GM12878 (cell line): ENCODE measurements around the gene FAM170B. TPM values are rescaled to one million over a fixed set of nuclear protein-coding genes. Genes with fewer than 3 reads are reported as not detected.

Experiments used
- ATAC-seq: fragments of 200-7000 bp; cut with Tn5 transposase; 3 replicates; pipeline ENCODE4 v1.9.1; 2020; ENCODE audit warnings: mild to moderate bottlenecking, moderate library complexity
- BruUV-seq: library from RNA; stranded (reverse); fragments of 400-500 nt; replicated peaks from 2 replicates; lab custom pipeline; 2021; lab: Mats Ljungman, UMichigan
- CTCF ChIA-PET: fragments of 300-600 bp; sonication (Branson Sonifier 250); formaldehyde crosslinking; extraction: SDS; loops from one replicate; lab custom pipeline; 2021; ENCODE audit warnings: inconsistent platforms; lab: Yijun Ruan, JAX
- POLR2A ChIA-PET: fragments of 350-600 bp; formaldehyde crosslinking; extraction: SDS; loops from one replicate; lab custom pipeline; 2021; ENCODE audit warnings: inconsistent platforms; lab: Charles Lee
- RAD21 ChIA-PET: fragments of 300-600 bp; sonication (Branson Sonifier 250); formaldehyde crosslinking; loops from one replicate; lab custom pipeline; 2023; ENCODE audit warnings: antibody characterized with exemption; ENCODE audit not compliant: unreplicated experiment; lab: Charles Lee
- SMC1A ChIA-PET: fragments of 300-600 bp; sonication (Branson Sonifier 250); formaldehyde crosslinking; loops from one replicate; lab custom pipeline; 2023; ENCODE audit not compliant: unreplicated experiment, uncharacterized antibody; lab: Charles Lee
- DNase-seq: peaks from one replicate; pipeline ENCODE4 v3.0.0-alpha.2; 2011; ENCODE audit warnings: low read depth, low spot score
- FAIRE-seq: peaks from 3 replicates; lab custom pipeline; 2011; peaks lifted over from hg19 to GRCh38; lab: Jason Lieb, UNC
- H2AFZ ChIP-seq: 2 replicates; pipeline ENCODE4 v1.6.0; 2011; ENCODE audit warnings: low read depth, low read length, control low read depth; ENCODE audit not compliant: control insufficient read depth
- H3K27ac ChIP-seq: 2 replicates; pipeline ENCODE4 v1.5.1; 2011; ENCODE audit warnings: control low read depth; ENCODE audit not compliant: control insufficient read depth, insufficient read depth
- H3K27me3 ChIP-seq, 2 experiments: replicated peaks in 1 of 2; 2 replicates each; pipeline versions ENCODE4 v1.6.0 to v1.6.1; 2011; ENCODE audit warnings: low read length in 1 of 2; ENCODE audit not compliant: control insufficient read depth in 2 of 2, insufficient read depth in 2 of 2
- H3K36me3 ChIP-seq, 2 experiments: 2 replicates each; pipeline ENCODE4 v1.5.1; 2011; ENCODE audit warnings: low read length in 1 of 2; ENCODE audit not compliant: control insufficient read depth in 2 of 2, insufficient read depth in 2 of 2
- H3K4me1 ChIP-seq: 2 replicates; pipeline ENCODE4 v1.6.1; 2011; ENCODE audit warnings: mild to moderate bottlenecking, low read length, moderate library complexity, mixed read lengths; ENCODE audit not compliant: control insufficient read depth, insufficient read depth
- H3K4me2 ChIP-seq: 2 replicates; pipeline ENCODE4 v1.6.0; 2011; ENCODE audit warnings: control low read depth; ENCODE audit not compliant: control insufficient read depth, insufficient read depth
- H3K4me3 ChIP-seq: fragments of 200-600 bp; sonication (generic); 2 replicates; pipeline ENCODE4 v1.5.1; 2016
- H3K79me2 ChIP-seq: 2 replicates; pipeline ENCODE4 v1.6.0; 2011; ENCODE audit warnings: low read length; ENCODE audit not compliant: control insufficient read depth, insufficient read depth
- H3K9ac ChIP-seq: 2 replicates; pipeline ENCODE4 v1.8.0; 2011; ENCODE audit warnings: low read length, control low read depth, mixed read lengths; ENCODE audit not compliant: control insufficient read depth, insufficient read depth
- H3K9me3 ChIP-seq: replicated peaks from 3 replicates; pipeline ENCODE4 v1.5.1; 2011; ENCODE audit warnings: mild to moderate bottlenecking, low read length; ENCODE audit not compliant: control insufficient read depth, insufficient read depth
- H4K20me1 ChIP-seq: 2 replicates; pipeline ENCODE4 v1.6.0; 2011; ENCODE audit not compliant: control insufficient read depth, insufficient read depth
- ASH2L ChIP-seq: fragments of 300-600, 200-600 bp; sonication (generic); IDR thresholded peaks from 2 replicates; pipeline ENCODE4 v1.6.1; 2017; ENCODE audit warnings: low read depth, mild to moderate bottlenecking, borderline replicate concordance
- BCL3 ChIP-seq: IDR thresholded peaks from 2 replicates; pipeline ENCODE4 v1.6.1; 2011; ENCODE audit warnings: borderline replicate concordance, low read depth, mild to moderate bottlenecking, moderate library complexity, low read length; ENCODE audit not compliant: insufficient read depth, poor library complexity, severe bottlenecking
- CBX3 ChIP-seq: fragments of 200-600 bp; sonication (generic); IDR thresholded peaks from 2 replicates; pipeline ENCODE4 v1.6.1; 2016; ENCODE audit warnings: low read depth, borderline replicate concordance
- HDAC2 ChIP-seq: fragments of 200-600 bp; sonication (generic); IDR thresholded peaks from 2 replicates; pipeline ENCODE4 v1.6.1; 2017
- HDAC6 ChIP-seq: fragments of 200-600 bp; sonication (generic); IDR thresholded peaks from one replicate; pipeline ENCODE4 v1.8.0; 2017; ENCODE audit warnings: antibody characterized with exemption; ENCODE audit not compliant: unreplicated experiment
- KDM1A ChIP-seq: fragments of 200-600 bp; sonication (generic); IDR thresholded peaks from 2 replicates; pipeline ENCODE4 v1.6.1; 2016; ENCODE audit warnings: borderline replicate concordance
- MTA2 ChIP-seq: fragments of 450-650 bp; IDR thresholded peaks from 2 replicates; pipeline ENCODE4 v1.6.1; 2016; ENCODE audit warnings: low read depth, mild to moderate bottlenecking, moderate library complexity
- NKRF ChIP-seq: fragments of 450-650 bp; conservative IDR thresholded peaks from 2 replicates; pipeline ENCODE4 v1.6.1; 2017; ENCODE audit warnings: mild to moderate bottlenecking, moderate library complexity
- NRF1 ChIP-seq: conservative IDR thresholded peaks from 2 replicates; pipeline ENCODE4 v1.6.1; 2011; ENCODE audit warnings: mild to moderate bottlenecking, low read depth, low read length, improper control_type of control experiment
- RCOR1 ChIP-seq: conservative IDR thresholded peaks from 2 replicates; pipeline ENCODE4 v1.6.1; 2012; ENCODE audit warnings: low read depth, low read length, improper control_type of control experiment
- SMARCA5 ChIP-seq: fragments of 450-650 bp; IDR thresholded peaks from 2 replicates; pipeline ENCODE4 v1.6.1; 2017; ENCODE audit warnings: mild to moderate bottlenecking
- SP1 ChIP-seq: IDR thresholded peaks from one replicate; pipeline ENCODE4 v1.6.1; 2011; ENCODE audit warnings: low read depth, low read length
- STAT1 ChIP-seq: fragments of 450-650 bp; conservative IDR thresholded peaks from 2 replicates; pipeline ENCODE4 v1.6.1; 2014; ENCODE audit warnings: antibody characterized with exemption, mild to moderate bottlenecking
- TARDBP ChIP-seq: IDR thresholded peaks from 2 replicates; pipeline ENCODE4 v1.6.1; 2016; ENCODE audit warnings: borderline replicate concordance
- TCF3 ChIP-seq: IDR thresholded peaks from 2 replicates; pipeline ENCODE4 v1.6.1; 2012; ENCODE audit warnings: low read depth, mild to moderate bottlenecking, low read length, borderline replicate concordance; ENCODE audit not compliant: insufficient read depth
- ZNF274 ChIP-seq: IDR thresholded peaks from one replicate; pipeline ENCODE4 v1.8.0; 2011; ENCODE audit not compliant: insufficient read length, insufficient read depth
- ZNF622 ChIP-seq: fragments of 450-650 bp; IDR thresholded peaks from 2 replicates; pipeline ENCODE4 v1.6.1; 2017; ENCODE audit warnings: mild to moderate bottlenecking, inconsistent platforms
- ZZZ3 ChIP-seq: IDR thresholded peaks from 2 replicates; pipeline ENCODE4 v1.6.1; 2011; ENCODE audit warnings: low read depth; ENCODE audit not compliant: control insufficient read depth, insufficient read length
- WGBS: methylation state at CpG from one replicate; pipeline ENCODE4 v1.1.6; 2016; ENCODE audit warnings: low lambda C conversion rate; ENCODE audit not compliant: insufficient replicate concordance, insufficient coverage; ENCODE audit errors: missing lambda C conversion rate; 5-methylcytosine and 5-hydroxymethylcytosine counted together
- in situ Hi-C: fragments of 300-500 bp; cut with MboI; formaldehyde crosslinking; loops from 9 replicates; pipeline ENCODE4 v1.14.3; 2018; ENCODE audit warnings: mixed read lengths
- intact Hi-C: fragments of 100-400 bp; cut with micrococcal nuclease; formaldehyde crosslinking; loops from one replicate; pipeline ENCODE4 v1.14.2; 2022; ENCODE audit not compliant: unreplicated experiment
- polyA plus RNA-seq, 11 experiments: library from polyadenylated mRNA; depleted of rRNA in 4 of 11; unstranded in 6 of 11; stranded (reverse) in 5 of 11; fragments of >200 nt; fragmentation: Nextera tagmentation in 4 of 11; fragmentation: Illumina TruSeq in 1 of 11; extraction: Ambion mirVana in 4 of 11; extraction: Trizol in 1 of 11; gene quantifications; 1 replicate in 1 of 11; 2 replicates in 10 of 11; pipeline versions ENCODE4 v1.2.1 to v1.2.3, GENCODE V29; 2011 to 2016; ENCODE audit warnings: inconsistent platforms in 2 of 11, missing spikeins in 2 of 11, low read depth in 1 of 11
- total RNA-seq, 4 experiments: library from RNA; depleted of rRNA in 3 of 4; stranded (reverse); fragments of >200 nt in 3 of 4; fragmentation: Illumina TruSeq in 1 of 4; extraction: Trizol in 1 of 4; gene quantifications; 2 replicates each; pipeline versions ENCODE4 v1.2.1 to v1.2.3, GENCODE V29; 2013 to 2021
- TF ChIP-seq, protein P1 (sequence below): fragments of 450-650 bp; IDR thresholded peaks from 2 replicates; pipeline ENCODE4 v1.6.1; 2017; ENCODE audit warnings: low read depth, mild to moderate bottlenecking, moderate library complexity

Gene FAM170B
- total and polyA plus RNA-seq, 10 of the 15 experiments (the other 5 are each of a cell fraction or from before 2014, with no cell fraction given) = not detected

DNA sequence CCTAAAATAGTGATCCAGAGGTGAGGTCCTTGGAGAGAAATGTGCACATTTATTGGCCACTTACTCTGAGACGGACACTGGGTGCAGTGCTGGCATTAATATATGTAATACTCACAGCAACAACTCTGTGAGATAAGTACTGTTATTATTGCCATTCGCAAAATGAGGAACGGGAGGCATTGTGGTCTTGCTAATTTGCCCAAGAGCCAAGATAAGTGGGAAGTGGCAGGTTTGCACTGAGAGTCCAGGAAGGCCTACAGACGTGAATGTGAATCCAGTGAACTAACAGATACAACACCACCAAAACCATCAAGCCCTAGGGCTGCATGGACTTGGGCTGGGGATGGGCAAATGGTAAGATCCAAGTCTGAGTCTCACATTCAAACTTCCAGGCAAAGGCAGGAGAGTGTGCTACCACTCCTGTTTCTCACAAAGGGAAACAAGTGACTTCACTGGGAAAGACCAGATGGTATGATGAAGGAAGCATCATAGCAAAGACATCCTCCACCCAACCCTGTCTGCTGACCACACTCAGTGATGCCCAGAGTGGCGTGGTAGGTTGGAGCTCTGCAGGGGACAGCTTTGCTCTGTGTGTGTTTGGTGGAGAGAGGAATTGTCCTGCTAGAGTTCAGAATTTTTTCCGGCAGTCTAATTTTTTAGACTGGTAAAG is 35.1 kb upstream of the FAM170B start:
- no peak for FAIRE-seq
- Histone ChIP-seq H3K4me3 (no peak overlapping the region), H3K27me3 (no peaks in the 10 kb centered on the region), H3K36me3 (peaks cover 0 to 3% of the 10 kb centered on the region in 2 experiments; a peak in 1 of 4 replicates), H3K4me2 (no peak overlapping the region), H3K4me1 (peaks cover 13% of the 10 kb centered on the region), H3K79me2 (no peaks in the 10 kb centered on the region), H3K27ac (no peak overlapping the region), H3K9me3 (no peaks in the 10 kb centered on the region), H4K20me1 (no peaks in the 10 kb centered on the region), H3K9ac (no peak overlapping the region), H2AFZ (no peak overlapping the region)
- ChIA-PET POLR2A (no interaction called here), SMC1A (interaction anchor here (1.0 kb wide), 1 partner anchor 10 kb away, joined by 3 read pairs; no protein-coding TSS in a partner anchor), RAD21 (no interaction called here), CTCF (interaction anchor here (0.7 to 0.8 kb wide), 2 partner anchors 10 to 99 kb away, joined by 3 read pairs; no protein-coding TSS in a partner anchor)
- intact Hi-C loops (no loop called here), in situ Hi-C loops (no loop called here)
- DNase-seq = no peak
- ATAC-seq = no peak
- no TSS peak for BruUV-seq
- WGBS = 49% methylated on average over 6 of the region's 6 CpGs
- TF ChIP-seq HDAC2 (no peak), HDAC6 (no peak), MTA2 (no peak), NKRF (no peak), STAT1 (no peak), ZZZ3 (no peak), NRF1 (no peak), ZNF622 (no peak), RCOR1 (no peak), TCF3 (no peak), ASH2L (no peak), SP1 (no peak), CBX3 (no peak), ZNF274 (no peak), TARDBP (no peak), SMARCA5 (no peak), BCL3 (no peak), KDM1A (no peak)
- TF ChIP-seq, protein P1, sequence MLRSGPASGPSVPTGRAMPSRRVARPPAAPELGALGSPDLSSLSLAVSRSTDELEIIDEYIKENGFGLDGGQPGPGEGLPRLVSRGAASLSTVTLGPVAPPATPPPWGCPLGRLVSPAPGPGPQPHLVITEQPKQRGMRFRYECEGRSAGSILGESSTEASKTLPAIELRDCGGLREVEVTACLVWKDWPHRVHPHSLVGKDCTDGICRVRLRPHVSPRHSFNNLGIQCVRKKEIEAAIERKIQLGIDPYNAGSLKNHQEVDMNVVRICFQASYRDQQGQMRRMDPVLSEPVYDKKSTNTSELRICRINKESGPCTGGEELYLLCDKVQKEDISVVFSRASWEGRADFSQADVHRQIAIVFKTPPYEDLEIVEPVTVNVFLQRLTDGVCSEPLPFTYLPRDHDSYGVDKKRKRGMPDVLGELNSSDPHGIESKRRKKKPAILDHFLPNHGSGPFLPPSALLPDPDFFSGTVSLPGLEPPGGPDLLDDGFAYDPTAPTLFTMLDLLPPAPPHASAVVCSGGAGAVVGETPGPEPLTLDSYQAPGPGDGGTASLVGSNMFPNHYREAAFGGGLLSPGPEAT = no peak
